Heart right ventricle (tissue), 16 donors: ENCODE results near the gene USPL1. TPM values are rescaled to one million over a fixed set of nuclear protein-coding genes. Genes with fewer than 3 reads are reported as not detected.
"Not testable (repeated sequence)": the region's sequence is repeated elsewhere in the genome, so short reads cannot be mapped to it uniquely, and the experiment has no call there.

Experiments
- ATAC-seq, 8 donors: fragments of 200-7000 bp; cut with Tn5 transposase; one replicate each; pipeline ENCODE4 v1.9.1; 2020; ENCODE audit warnings: mild to moderate bottlenecking in 8 of 8, moderate library complexity in 8 of 8, moderate number of reproducible peaks in 1 of 8
- DNase-seq, 2 donors: peaks; one replicate each; pipeline ENCODE4 v3.0.0-alpha.2; 2020
- H3K27ac ChIP-seq, 10 donors: fragments of 200-600 bp; sonication (generic) in 2 of 10; one replicate each; pipeline versions ENCODE4 v1.5.0 to v1.8.0; 2020 to 2022; ENCODE audit warnings: mild to moderate bottlenecking in 3 of 10
- H3K27me3 ChIP-seq, 7 donors: fragments of 200-600 bp; one replicate each; pipeline ENCODE4 v1.8.0; 2021 to 2022; ENCODE audit warnings: mild to moderate bottlenecking in 2 of 7
- H3K36me3 ChIP-seq, 9 donors: fragments of 200-600 bp; sonication (generic) in 1 of 9; one replicate each; pipeline versions ENCODE4 v1.5.0 to v1.8.0; 2020 to 2022; ENCODE audit warnings: mild to moderate bottlenecking in 2 of 9
- H3K4me1 ChIP-seq, 9 donors: fragments of 200-600 bp; sonication (generic) in 1 of 9; one replicate each; pipeline versions ENCODE4 v1.5.0 to v1.8.0; 2020 to 2022; ENCODE audit warnings: mild to moderate bottlenecking in 4 of 9
- H3K4me3 ChIP-seq, 10 donors: fragments of 200-600 bp; sonication (generic) in 2 of 10; one replicate each; pipeline versions ENCODE4 v1.5.0 to v1.8.0; 2020 to 2022; ENCODE audit warnings: mild to moderate bottlenecking in 7 of 10, moderate library complexity in 2 of 10
- H3K9me3 ChIP-seq, 11 donors: fragments of 200-600 bp in 10 of 11; sonication (generic) in 2 of 11; one replicate each; pipeline versions ENCODE4 v1.5.0 to v1.8.0; 2013 to 2022; ENCODE audit warnings: mild to moderate bottlenecking in 2 of 11, control low read depth in 1 of 11, moderate library complexity in 1 of 11
- CTCF ChIP-seq, 9 donors: fragments of 200-600 bp; sonication (generic) in 2 of 9; IDR thresholded peaks; one replicate each; pipeline versions ENCODE4 v1.5.0 to v1.8.0; 2021 to 2022; ENCODE audit warnings: antibody characterized with exemption in 9 of 9, mild to moderate bottlenecking in 5 of 9, moderate library complexity in 1 of 9
- WGBS, 2 donors: extraction: QIAGEN DNeasy Blood & Tissue Kit; methylation state at CpG; one replicate each; pipeline ENCODE4 v1.1.7; 2013; ENCODE audit warnings: inconsistent platforms in 1 of 2; 5-methylcytosine and 5-hydroxymethylcytosine counted together
- intact Hi-C, 10 donors: fragments of 100-400 bp; cut with DNase I; formaldehyde crosslinking; loops; one replicate each; pipeline versions ENCODE4 v1.11.1 to v1.14.2; 2022
- polyA plus RNA-seq, 2 donors: library from polyadenylated mRNA; stranded (reverse); fragments of 200-250 nt; gene quantifications; one replicate each; pipeline ENCODE4 v1.2.3, GENCODE V29; 2013
- total RNA-seq, 10 donors: library from RNA; stranded (reverse); fragmentation: NEBNext Ultra II Directional in 3 of 10; extraction: Animal tissue kit (Norgen Biotek cat#: 25700) in 3 of 10; gene quantifications; one replicate each; pipeline versions ENCODE4 v1.2.1 to v1.2.4, GENCODE V29; 2021 to 2023
- donor health status: Arrhythmogenic right ventricular cardiomyopathy.
- donor health status: ischemic (EF 13 %, LVEDD 7.1; RV severe dilation, severe dysfunction).
- donor health status: healthy with polysubstance abuse.
- donor health status: DM: no; HTN: yes; CAD: no.
- donor health status: DM: no; HTN: no; CAD: no.
- donor health status: ischemic (EF 25% LVEDD 6.9; RV normal size, moderate dysfunction).
- donor health status: ischemic (EF 25% LVEDD 5.7; RV mildly dilated, moderate dysfunction).
- donor health status: healthy.
- donor health status: DM: yes; HTN: yes; CAD: no.
- donor health status: Ischemic cardiomyopathy.
- donor health status: ischemic (EF 35%, LVEDD 5.7; RV mildly dilated, moderate dysfunction).
- donor health status: nonischemic (EF 11% LVEDD 7.7; RV severe dilation, severe dysfunction).
- donor health status: DM: yes; HTN: yes; CAD: no.
- donor health status: PGD.
- donor health status: ischemic (EF 29% LVEDD 5.4; RV normal size, mild dysfunction).
- donor health status: nonischemic (EF 23%, LVEDD 6.1; RV moderate dilation, normal function).

The USPL1 gene
- total and polyA plus RNA-seq, 12 donors: 4.9 to 10.6 (median 9.7) TPM

DNA sequence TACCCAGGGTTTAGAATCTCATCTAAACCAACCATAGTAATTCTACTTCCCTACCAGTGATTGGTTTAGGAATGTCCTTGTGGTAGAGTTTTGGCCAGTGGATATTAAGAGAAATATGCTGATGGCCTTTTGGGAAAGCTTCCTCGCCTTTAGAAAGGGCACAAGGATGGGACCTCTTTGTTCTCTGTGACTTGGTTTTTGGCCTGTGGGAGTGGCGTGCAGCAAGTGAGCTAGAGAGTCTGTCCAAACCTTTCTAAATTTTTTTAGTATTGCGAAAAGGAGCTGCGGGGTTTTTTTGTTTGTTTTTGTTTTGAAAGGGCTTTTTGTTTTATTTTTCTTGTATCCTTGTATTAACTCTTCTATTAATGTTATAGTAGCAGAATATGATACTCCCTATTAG is 20.6 kb downstream of the USPL1 start:
- Histone ChIP-seq H3K4me3 (no peak overlapping the region), H3K27ac (no peak overlapping the region), H3K4me1 (peaks cover 0 to 32% (median 11%) of the 10 kb centered on the region in 9 donors), H3K9me3 (peaks cover 0 to 4% (median 0%) of the 10 kb centered on the region in 11 donors), H3K36me3 (peaks cover 0 to 89% (median 19%) of the 10 kb centered on the region in 9 donors), H3K27me3 (no peaks in the 10 kb centered on the region)
- ATAC-seq (no peak), DNase-seq (no peak)
- TF ChIP-seq CTCF (IDR thresholded peaks at IDR 0.05): no peak
- WGBS, 2 donors: 89 to 92% methylated on average over 4 of the region's 4 CpGs
- intact Hi-C loops: no loop called here

GRCh38 chr13:30639671-30640070 is 22.0 kb downstream of the USPL1 start:
- WGBS, 2 donors: 78 to 79% methylated on average over 4 of the region's 4 CpGs
- Histone ChIP-seq H3K4me3 (no peak overlapping the region), H3K27ac (no peak overlapping the region), H3K36me3 (peaks cover 0 to 89% (median 32%) of the 10 kb centered on the region in 9 donors), H3K4me1 (peaks cover 0 to 36% (median 12%) of the 10 kb centered on the region in 9 donors), H3K27me3 (no peaks in the 10 kb centered on the region), H3K9me3 (no peaks in the 10 kb centered on the region)
- TF ChIP-seq CTCF (IDR thresholded peaks at IDR 0.05): no peak
- no peak for ATAC-seq
- intact Hi-C loops: no loop called here
- DNase-seq: no peak

GRCh38 chr13:30641173-30641572 is 23.5 kb downstream of the USPL1 start:
- ATAC-seq: peak in 3 of 8 donors; percentile 27 to 53 (median 28)
- H3K4me3 ChIP-seq, intact Hi-C loops, H3K27me3 ChIP-seq, H3K27ac ChIP-seq, H3K9me3 ChIP-seq, DNase-seq: not testable (repeated sequence)
- WGBS, 2 donors: 85 to 96% methylated on average over 1 of the region's 1 CpG
- peaks cover 0 to 39% (median 19%) of the 10 kb centered on the region in 9 donors for H3K4me1 ChIP-seq
- H3K36me3 ChIP-seq: peaks cover 0 to 95% (median 37%) of the 10 kb centered on the region in 9 donors

DNA sequence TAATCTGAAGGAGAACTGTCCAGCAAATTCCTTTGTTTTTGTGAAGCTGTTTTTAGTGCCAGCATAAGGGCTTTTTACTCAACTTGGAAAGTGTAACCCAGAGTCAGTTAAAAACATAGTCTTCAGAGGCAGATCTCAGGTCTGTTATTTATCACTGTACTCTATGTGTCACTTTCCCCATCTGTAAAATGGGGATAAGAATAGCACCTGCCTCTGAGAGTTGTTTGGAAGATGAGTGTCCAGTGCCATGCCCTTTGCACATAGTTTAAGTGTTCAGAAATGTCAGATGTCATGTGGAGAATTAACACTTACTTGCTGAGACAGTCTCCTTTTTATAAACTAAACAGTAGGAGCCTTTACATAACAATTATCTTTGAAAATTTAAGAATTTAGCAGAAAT is 27.9 kb downstream of the USPL1 start:
- no peak for ATAC-seq
- Histone ChIP-seq H3K4me1 (peaks cover 0 to 23% (median 13%) of the 10 kb centered on the region in 9 donors), H3K27ac (peak overlapping the region in 1 of 10 donors; percentile 7), H3K36me3 (peaks cover 0 to 99% (median 32%) of the 10 kb centered on the region in 9 donors), H3K4me3 (no peak overlapping the region), H3K27me3 (no peaks in the 10 kb centered on the region), H3K9me3 (no peaks in the 10 kb centered on the region)
- no peak for TF ChIP-seq CTCF (IDR thresholded peaks at IDR 0.05)
- intact Hi-C loops: no loop called here
- DNase-seq: no peak

DNA sequence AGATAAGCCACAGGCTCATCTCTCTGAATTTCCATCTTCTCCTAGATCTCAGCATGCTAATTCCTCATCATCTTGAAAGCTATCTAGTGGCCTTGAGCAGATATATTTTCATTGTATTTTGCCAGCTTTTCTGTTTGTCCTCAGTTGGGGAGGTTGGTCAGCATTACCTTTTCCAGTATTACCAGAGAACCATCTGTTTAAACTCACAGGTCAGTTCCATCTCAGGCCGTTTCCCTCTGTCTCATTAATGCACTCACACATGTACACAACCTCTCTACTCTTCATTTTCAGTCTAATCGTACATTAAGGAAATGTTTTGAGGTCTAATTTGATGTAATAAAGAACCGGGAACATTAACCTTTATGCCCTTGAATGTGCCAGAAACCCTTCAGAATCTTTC is 29.7 kb downstream of the USPL1 start:
- 81 to 85% methylated on average over 3 of the region's 3 CpGs for WGBS, 2 donors
- no peak for DNase-seq
- peaks cover 0 to 99% (median 35%) of the 10 kb centered on the region in 9 donors for H3K36me3 ChIP-seq

More for the DNA sequence above, 29.7 kb downstream of the USPL1 start:
- Histone ChIP-seq H3K27me3 (no peaks in the 10 kb centered on the region), H3K27ac (no peak overlapping the region), H3K4me1 (peaks cover 0 to 20% (median 13%) of the 10 kb centered on the region in 9 donors), H3K4me3 (no peak overlapping the region), H3K9me3 (no peaks in the 10 kb centered on the region)
- no peak for ATAC-seq
- intact Hi-C loops: no loop called here
- TF ChIP-seq CTCF (IDR thresholded peaks at IDR 0.05): no peak
